HG02571 (cell line): ENCODE results near the gene STXBP6.

Experiments used
- ATAC-seq: cut with Tn5 transposase; IDR thresholded peaks from one replicate; pipeline ENCODE4 v1.9.1; 2021; ENCODE audit warnings: mild to moderate bottlenecking, moderate library complexity; ENCODE audit not compliant: unreplicated experiment

Gene STXBP6

GRCh38 chr14:25049568-25050268 is at the start of gene STXBP6:
TSS of gene STXBP6 (minus strand) at chr14:25050147. CDS start at chr14:24974818, 75,329 bp downstream.
- no peak for ATAC-seq

GRCh38 chr14:25097120-25097519 is 47.2 kb upstream of the STXBP6 start:
- no peak for ATAC-seq

DNA sequence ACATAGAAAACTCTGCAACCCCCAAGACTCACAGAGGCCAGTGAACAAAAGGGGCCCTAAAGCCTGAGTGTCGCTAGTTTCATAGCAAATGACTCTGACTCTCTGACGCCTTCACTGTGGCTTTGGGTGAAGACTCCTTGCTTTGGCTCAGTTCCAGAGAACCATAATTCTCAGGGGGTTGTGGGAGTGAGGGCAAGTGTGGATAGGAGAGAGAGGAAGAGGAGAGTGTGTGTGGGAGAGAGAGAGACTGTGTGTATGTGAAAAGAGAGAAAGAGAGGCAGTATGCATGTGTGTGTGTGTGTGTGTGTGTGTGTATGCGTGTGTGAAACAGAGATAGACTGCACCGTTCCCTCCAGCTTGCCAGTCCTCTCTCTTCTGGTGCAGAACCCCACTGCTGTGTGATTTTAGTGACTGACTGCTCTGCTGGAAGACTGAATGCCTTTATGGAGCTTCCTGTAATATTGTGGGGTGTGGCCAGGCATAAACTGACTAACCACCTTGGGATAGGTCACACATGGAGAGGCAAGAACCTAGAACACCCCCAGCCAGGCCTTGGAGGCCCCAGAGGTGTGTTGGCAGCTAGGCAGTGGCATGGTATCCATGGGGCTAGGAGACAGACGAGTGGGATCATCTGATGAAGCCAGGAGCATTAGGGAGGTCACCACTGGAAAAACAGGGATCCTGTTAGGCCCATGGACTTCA is 45.9 kb upstream of the STXBP6 start:
- ATAC-seq: no peak

DNA sequence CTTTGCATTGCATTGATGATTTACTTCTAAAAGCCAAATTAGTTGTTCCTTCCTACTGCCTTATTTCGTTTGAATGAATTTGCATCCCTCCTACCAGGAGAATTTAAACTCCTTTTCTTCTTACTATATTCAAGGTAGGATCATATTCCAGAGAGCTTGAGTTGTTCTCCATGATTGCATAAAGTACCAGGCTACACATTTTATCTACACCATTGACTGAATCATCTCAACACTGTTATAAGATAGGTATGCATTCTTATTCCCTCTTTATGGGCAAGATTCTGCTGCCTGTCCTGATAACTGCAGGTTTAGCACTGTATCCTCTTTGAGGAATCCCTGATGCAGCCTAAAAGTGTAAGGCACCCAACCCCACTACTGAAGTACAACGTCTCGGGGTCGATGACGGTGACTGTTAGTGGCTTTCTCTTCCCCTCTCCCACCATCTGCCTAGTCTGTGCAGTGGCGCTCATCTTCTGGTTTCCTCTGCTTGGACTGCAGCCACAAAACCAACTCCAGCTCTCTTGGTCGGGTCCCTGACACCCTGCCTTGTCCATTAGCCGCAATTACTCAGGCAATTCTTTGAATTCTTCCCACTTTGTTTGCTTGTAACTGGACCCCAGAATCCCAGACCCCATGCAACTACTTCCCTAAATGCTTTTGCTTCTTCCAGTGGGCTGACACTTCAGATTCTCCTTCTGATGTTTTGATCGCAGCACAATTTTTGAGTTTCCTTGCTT is 44.4 kb upstream of the STXBP6 start:
- ATAC-seq: no peak

DNA sequence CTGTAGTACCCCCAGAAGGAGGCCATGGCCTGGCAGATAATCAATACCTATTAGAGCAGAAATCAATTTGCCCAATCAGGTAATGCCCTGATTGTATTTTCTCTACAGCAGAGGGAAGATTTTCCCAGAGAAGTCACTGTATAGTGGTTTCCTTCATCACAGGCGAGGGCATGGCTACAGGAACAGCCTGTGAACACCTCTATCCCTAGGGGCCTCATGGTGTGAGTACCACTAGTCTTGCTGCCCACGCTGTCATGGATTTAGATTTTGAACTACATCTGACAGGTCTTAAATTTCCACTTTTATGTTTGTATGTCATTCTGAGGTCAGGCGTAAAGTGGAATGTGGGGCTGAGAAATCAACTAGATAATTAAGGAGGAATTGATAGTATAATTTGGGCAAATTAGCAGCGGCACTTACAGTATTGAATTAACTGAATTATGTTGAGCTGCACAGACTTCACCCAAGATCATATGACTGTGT is 42.4 kb upstream of the STXBP6 start:
- ATAC-seq: no peak

- ATAC-seq: no peak
Observed at GRCh38 chr14:25090716-25091454, 40.9 kb upstream of the STXBP6 start.

GRCh38 chr14:25090256-25090655 is 40.3 kb upstream of the STXBP6 start:
- ATAC-seq: no peak

- ATAC-seq: no peak
Observed at GRCh38 chr14:25089496-25089895, 39.5 kb upstream of the STXBP6 start.

DNA sequence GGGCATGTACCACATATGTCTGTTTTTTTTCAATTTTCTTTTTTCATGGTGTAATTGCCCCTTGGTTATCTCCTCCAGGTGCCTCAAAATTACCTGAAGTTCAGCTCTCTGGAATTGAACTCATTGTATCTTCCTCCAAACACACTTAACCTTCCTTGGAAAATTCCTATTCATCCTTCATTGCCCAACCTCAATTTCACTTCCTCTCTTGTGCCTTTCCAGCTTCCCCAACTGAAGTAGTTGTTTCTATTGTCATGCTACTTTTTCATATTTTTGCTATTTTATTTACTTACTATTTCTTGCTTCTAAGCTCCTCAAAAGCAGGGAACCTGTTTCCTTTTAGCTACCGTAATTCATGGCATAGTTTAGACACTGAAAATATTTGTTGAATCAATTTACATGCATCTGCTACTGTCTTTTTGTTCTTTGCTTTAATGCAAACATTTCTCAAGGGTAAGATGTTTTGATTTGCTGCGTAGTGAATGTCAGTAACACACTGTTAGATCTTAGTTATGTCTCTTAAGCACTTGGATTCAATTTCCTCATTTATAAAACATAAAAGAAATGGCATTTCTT is 37.0 kb upstream of the STXBP6 start:
- ATAC-seq: no peak

DNA sequence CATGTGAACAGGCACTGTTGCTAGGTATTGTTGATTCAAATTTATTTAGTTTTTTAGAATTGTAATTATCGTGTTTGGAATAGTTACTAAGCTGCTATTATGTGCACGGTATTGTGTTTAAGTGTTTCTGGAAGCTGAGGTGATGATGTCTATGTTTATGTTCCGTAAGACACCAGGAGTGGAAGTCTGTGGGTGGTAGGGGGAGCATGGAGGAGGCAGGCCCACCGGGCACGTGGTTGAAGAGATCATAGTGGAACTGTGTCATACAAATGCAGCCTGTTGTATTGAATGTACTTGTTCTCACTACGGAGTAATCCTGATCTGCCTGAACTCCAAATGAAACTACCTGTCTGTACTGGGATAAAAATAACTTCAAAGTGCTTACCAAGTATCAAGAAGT is 36.1 kb upstream of the STXBP6 start:
- ATAC-seq: no peak

GRCh38 chr14:25080682-25081081 is 30.7 kb upstream of the STXBP6 start:
- no peak for ATAC-seq

GRCh38 chr14:25079311-25079710 is 29.4 kb upstream of the STXBP6 start:
- no peak for ATAC-seq

- no peak for ATAC-seq
Observed at GRCh38 chr14:25074099-25074685, 24.2 kb upstream of the STXBP6 start.

- ATAC-seq: no peak
Observed at GRCh38 chr14:25069879-25070278, 19.9 kb upstream of the STXBP6 start.

GRCh38 chr14:25067600-25067999 is 17.7 kb upstream of the STXBP6 start:
- ATAC-seq: no peak

- ATAC-seq: no peak
Observed at GRCh38 chr14:25062022-25062321, 12.0 kb upstream of the STXBP6 start.

GRCh38 chr14:25056688-25057078 is 6.7 kb upstream of the STXBP6 start:
- no peak for ATAC-seq

GRCh38 chr14:25055992-25056687 is 6.2 kb upstream of the STXBP6 start:
- no peak for ATAC-seq

GRCh38 chr14:25055005-25055404 is 5.1 kb upstream of the STXBP6 start:
- ATAC-seq: no peak

GRCh38 chr14:25053585-25053984 is 3.6 kb upstream of the STXBP6 start:
- no peak for ATAC-seq
